ENCODE data around the gene HOXA6. TPM values are rescaled to one million over a fixed set of nuclear protein-coding genes. Genes with fewer than 3 reads are reported as not detected.

The HOXA6 gene
- total and polyA plus RNA-seq, 10 of the 15 experiments (the other 5 are each of a cell fraction or from before 2014, with no cell fraction given) = 0.08 TPM; not detected in 9

DNA sequence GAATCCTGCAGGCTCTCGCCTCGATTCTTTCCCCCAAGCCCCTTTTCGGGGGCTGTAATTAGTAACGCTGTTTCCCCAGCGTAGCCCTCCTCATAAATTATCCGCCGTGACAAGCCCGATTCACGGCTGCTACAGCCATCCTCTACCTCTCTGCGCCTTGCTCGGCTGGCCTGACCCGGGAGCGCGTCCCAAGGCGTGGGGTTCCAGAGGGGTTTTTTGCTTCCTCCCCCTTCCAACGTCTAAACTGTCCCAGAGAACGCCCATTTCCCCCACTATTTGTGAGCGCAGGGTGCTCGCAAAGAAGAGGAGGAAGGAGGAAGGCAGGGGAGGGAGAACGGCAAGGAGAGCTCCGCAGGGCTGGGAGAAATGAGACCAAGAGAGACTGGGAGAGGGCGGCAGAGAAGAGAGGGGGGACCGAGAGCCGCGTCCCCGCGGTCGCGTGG is 5.0 kb downstream of the HOXA6 start:
- Histone ChIP-seq H2AFZ (ENCODE audit: control insufficient read depth, low read depth, low read length) (no peak overlapping the region), H3K9me3 (replicated peaks; ENCODE audit: control insufficient read depth, insufficient read depth, low read length) (no peaks in the 10 kb centered on the region; the same call in 2 of the 3 replicates), H3K79me2 (ENCODE audit: control insufficient read depth, insufficient read depth, low read length) (no peaks in the 10 kb centered on the region), H3K27me3 (replicated peaks in 1 of 2; ENCODE audit: control insufficient read depth in 2 of 2, insufficient read depth in 2 of 2, low read length in 1 of 2) (peaks cover 5 to 8% of the 10 kb centered on the region in 2 experiments; a peak in 3 of 4 replicates), H3K4me2 (ENCODE audit: control insufficient read depth, insufficient read depth) (0 out of 2 replicates have a peak overlapping the region, but pooled peaks have one; percentile 3), H3K9ac (ENCODE audit: control insufficient read depth, insufficient read depth, low read length) (no peak overlapping the region), H3K4me3 (no peak overlapping the region), H4K20me1 (ENCODE audit: control insufficient read depth, insufficient read depth) (no peaks in the 10 kb centered on the region), H3K4me1 (ENCODE audit: control insufficient read depth, insufficient read depth, low read length) (no peaks in the 10 kb centered on the region), H3K36me3 (ENCODE audit: control insufficient read depth in 2 of 2, insufficient read depth in 2 of 2, low read length in 1 of 2) (no peaks in the 10 kb centered on the region), H3K27ac (ENCODE audit: control insufficient read depth, insufficient read depth) (no peak overlapping the region)
- FAIRE-seq (no peak), DNase-seq (ENCODE audit: low read depth, low spot score) (no peak), ATAC-seq (no peak)
- BruUV-seq (replicated peaks) = no TSS peak
- intact Hi-C loops (cut with micrococcal nuclease; ENCODE audit: unreplicated experiment) (no loop called here), in situ Hi-C loops (cut with MboI) (no loop called here)
- POLR2A ChIA-PET = no interaction called here
- 56% methylated on average over 28 of the region's 29 CpGs for WGBS (ENCODE audit: insufficient coverage, insufficient replicate concordance, low lambda C conversion rate, missing lambda C conversion rate)
- CTCF ChIA-PET = no interaction called here
- no peak for TF ChIP-seq NR2C1 (IDR thresholded peaks at IDR 0.05)
- RAD21 ChIA-PET (ENCODE audit: unreplicated experiment) = no interaction called here
- SMC1A ChIA-PET (ENCODE audit: uncharacterized antibody, unreplicated experiment) = no interaction called here

GRCh38 chr7:27141923-27142579 is 5.5 kb downstream of the HOXA6 start:
- TF ChIP-seq KDM1A (IDR thresholded peaks at IDR 0.05; ENCODE audit: borderline replicate concordance) = no peak
- TF ChIP-seq BMI1 (IDR thresholded peaks at IDR 0.05; ENCODE audit: borderline replicate concordance) = no peak
- TF ChIP-seq CBX3 (IDR thresholded peaks at IDR 0.05; ENCODE audit: borderline replicate concordance, low read depth) = no peak
- TF ChIP-seq MYC (IDR thresholded peaks at IDR 0.05; ENCODE audit: insufficient read depth, insufficient read length, insufficient replicate concordance, low read length, severe bottlenecking) = no peak
- TF ChIP-seq RUNX3 (IDR thresholded peaks at IDR 0.05; ENCODE audit: low read length) = no peak
- TF ChIP-seq POU2F2 (IDR thresholded peaks at IDR 0.05; ENCODE audit: borderline replicate concordance, low read depth, low read length) = no peak
- TF ChIP-seq TBL1XR1 (IDR thresholded peaks at IDR 0.05; ENCODE audit: low read depth, low read length) = no peak
- TF ChIP-seq RAD51 (IDR thresholded peaks at IDR 0.05) = no peak
- no peak for TF ChIP-seq ZBTB40 (IDR thresholded peaks at IDR 0.05; ENCODE audit: borderline replicate concordance)
- no TSS peak for BruUV-seq (replicated peaks)
- DNase-seq (ENCODE audit: low read depth, low spot score) (no peak), FAIRE-seq (no peak), ATAC-seq (no peak)
- Histone ChIP-seq H3K4me2 (ENCODE audit: control insufficient read depth, insufficient read depth) (no peak overlapping the region), H3K9me3 (replicated peaks; ENCODE audit: control insufficient read depth, insufficient read depth, low read length) (no peaks in the 10 kb centered on the region; the same call in 2 of the 3 replicates), H3K4me3 (no peak overlapping the region), H2AFZ (ENCODE audit: control insufficient read depth, low read depth, low read length) (no peak overlapping the region), H3K27me3 (replicated peaks in 1 of 2; ENCODE audit: control insufficient read depth in 2 of 2, insufficient read depth in 2 of 2, low read length in 1 of 2) (peaks cover 3 to 5% of the 10 kb centered on the region in 2 experiments), H3K27ac (ENCODE audit: control insufficient read depth, insufficient read depth) (no peak overlapping the region), H3K4me1 (ENCODE audit: control insufficient read depth, insufficient read depth, low read length) (no peaks in the 10 kb centered on the region), H3K36me3 (ENCODE audit: control insufficient read depth in 2 of 2, insufficient read depth in 2 of 2, low read length in 1 of 2) (no peaks in the 10 kb centered on the region), H3K79me2 (ENCODE audit: control insufficient read depth, insufficient read depth, low read length) (no peaks in the 10 kb centered on the region), H4K20me1 (ENCODE audit: control insufficient read depth, insufficient read depth) (no peaks in the 10 kb centered on the region), H3K9ac (ENCODE audit: control insufficient read depth, insufficient read depth, low read length) (no peak overlapping the region)
- in situ Hi-C loops (cut with MboI) = no loop called here
- ChIA-PET RAD21 (ENCODE audit: unreplicated experiment) (no interaction called here), CTCF (no interaction called here), SMC1A (ENCODE audit: uncharacterized antibody, unreplicated experiment) (no interaction called here), POLR2A (no interaction called here)
- intact Hi-C loops (cut with micrococcal nuclease; ENCODE audit: unreplicated experiment) = no loop called here
- 60% methylated on average over 24 of the region's 30 CpGs for WGBS (ENCODE audit: insufficient coverage, insufficient replicate concordance, low lambda C conversion rate, missing lambda C conversion rate)

Data from GM12878 (cell line).